Esophagus mucosa (tissue), 1 donor: Measurements from ENCODE around the gene CDKL4. TPM values are rescaled to one million over a fixed set of nuclear protein-coding genes. Genes with fewer than 3 reads are reported as not detected.
A peak's percentile ranks its signal among the peaks of the same experiment; 100 is the strongest.
"Not testable (repeated sequence)": the region's sequence is repeated elsewhere in the genome, so short reads cannot be mapped to it uniquely, and the experiment has no call there.

Experiments
- ATAC-seq: fragments of 200-7000 bp; cut with Tn5 transposase; one replicate; pipeline ENCODE4 v1.9.1; 2020
- total RNA-seq: library from RNA; stranded (reverse); gene quantifications from one replicate; pipeline ENCODE4 v1.2.4, GENCODE V29; 2023
- donor health status: DM: yes; HTN: yes; CAD: no.

CDKL4 gene
- total RNA-seq, 1 donor from 2014 or later: 0.28 TPM

DNA sequence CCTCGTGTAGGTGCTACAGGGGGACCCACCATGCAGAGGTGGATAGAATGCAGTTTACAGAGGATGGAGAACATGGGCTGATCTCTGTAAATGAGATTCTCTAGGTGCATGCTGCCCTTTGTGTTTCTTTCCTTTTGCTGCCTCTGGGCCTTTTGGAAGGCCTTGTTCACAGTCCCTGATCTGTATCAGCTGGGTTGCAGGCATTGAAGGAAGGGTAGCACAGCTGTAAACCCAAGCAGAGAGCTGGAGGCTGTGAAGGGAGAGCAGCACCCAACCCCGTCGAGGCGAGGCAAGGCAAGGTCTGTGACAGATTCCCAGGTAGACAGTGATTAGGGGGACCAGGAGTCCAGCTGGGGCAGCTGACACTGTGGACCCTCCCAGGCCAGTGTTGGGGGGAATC is 66.8 kb downstream of the CDKL4 start:
- no peak for ATAC-seq

DNA sequence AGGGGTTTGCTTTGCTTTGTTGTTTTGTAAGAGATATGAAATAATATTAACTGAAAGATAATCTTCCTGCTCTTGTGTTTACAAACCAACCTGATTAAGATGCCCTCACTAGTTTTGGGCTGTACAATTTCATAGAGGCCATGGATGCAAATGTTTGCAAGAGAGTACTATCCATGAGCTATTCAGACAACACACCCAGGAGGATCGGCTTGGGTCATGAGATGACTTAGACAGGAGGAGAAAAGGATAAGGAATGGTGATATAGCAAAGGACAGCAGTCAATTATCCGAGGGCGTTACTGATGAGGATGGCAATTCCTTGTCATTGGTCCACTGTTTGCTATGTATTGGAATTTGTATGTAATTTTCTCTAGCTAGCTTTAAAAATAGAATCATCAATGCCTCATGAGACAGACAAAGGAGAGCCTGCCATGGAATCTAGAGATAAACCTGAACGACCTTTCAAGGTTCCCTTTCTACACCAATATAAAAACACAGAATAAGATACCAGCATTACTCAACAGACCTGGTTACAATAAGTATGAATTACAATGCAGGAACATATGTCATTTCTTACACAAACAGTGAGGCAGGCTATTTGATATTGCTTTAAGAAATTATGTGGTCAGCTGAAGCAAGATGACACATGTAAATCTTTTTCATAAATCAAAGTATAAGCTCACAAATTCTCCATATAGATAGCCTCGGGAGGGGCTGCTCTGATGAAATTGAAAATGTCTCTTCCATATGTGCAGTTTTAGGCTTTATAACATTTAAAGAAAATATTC is 68.6 kb downstream of the CDKL4 start:
- no peak for ATAC-seq

DNA sequence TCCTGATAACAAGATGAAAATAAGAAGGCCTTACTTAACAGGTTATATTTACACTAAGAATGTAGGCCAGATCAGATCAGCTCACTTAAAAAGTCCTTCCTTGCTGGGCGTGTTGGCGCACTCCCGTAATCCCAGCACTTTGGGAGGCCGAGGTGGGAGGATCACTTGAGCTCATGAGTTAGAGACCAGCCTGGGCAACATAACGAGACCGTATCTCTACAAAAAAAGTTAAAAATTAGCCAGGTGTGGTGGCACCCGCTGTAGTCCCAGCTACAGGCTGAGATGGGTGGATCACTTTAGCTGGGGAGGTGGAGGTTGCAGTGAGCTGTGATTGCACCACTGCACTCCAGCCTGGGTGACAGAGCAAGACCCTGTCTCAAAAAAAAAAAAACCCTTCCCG is 69.7 kb downstream of the CDKL4 start:
- no peak for ATAC-seq

DNA sequence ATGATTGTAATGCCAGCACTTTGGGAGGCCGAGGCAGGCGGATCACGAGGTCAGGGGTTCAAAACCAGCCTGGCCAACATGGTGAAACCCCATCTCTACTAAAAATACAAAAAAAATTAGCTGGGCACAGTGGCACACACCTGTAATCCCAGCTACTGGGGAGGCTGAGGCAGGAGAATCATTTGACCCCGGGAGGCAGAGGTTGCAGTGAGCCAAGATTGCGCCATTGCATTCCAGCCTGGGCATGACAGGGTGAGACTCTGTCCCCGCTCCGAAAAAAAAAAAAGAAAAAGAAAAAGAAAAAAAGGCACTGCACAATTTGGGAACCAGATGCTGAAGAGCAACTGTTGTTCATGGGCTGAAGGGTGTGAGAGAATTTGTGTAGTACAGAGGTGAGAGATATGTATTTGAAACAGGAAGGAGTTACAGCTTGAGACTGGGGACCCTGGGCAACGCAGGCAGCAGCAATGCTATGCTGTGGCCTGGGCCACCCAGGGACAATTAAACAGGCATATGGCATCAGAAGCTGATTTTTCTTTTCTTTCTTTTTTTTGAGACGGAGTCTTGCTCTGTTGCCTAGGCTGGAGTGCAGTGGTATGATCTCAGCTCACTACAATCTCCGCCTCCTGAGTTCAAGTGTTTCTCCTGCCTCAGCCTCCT is 71.6 kb downstream of the CDKL4 start:
- not testable (repeated sequence) for ATAC-seq

DNA sequence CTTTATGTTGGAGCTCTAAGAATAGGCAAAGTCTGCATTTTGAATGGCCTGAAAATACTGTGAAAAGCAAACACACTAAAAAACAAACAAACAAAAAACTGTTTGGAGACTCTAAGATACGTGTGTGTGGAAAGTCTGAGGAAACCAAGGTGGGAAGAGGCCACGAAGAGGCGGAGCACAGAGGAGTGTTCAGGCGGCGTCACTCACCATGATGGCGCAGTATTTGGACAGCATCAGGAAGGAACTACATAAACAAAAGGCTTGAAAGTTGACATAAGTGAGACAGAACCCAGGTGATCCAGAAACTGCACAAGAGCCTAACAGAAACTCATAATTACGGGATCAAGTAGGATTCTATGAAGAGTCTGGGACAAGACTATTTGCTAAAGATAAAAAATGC is 72.1 kb downstream of the CDKL4 start:
- no peak for ATAC-seq

DNA sequence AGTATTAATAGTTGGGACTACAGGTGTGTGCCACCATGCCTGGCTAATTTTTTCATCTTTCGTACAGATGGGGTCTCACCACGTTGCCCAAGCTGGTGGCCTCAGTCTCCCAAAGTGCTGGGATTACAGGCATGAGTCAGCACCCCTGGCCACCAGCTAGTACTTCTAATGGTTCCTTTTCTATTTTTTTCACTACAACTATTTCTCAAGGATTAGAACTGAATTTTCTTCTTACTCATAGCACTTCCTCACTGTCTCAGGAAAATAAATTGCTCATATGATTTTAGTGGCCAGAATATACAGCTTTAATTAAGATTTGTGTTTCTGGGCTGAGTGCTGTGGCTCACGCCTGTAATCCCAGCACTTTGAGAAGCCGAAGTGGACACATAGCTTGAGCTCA is 79.7 kb downstream of the CDKL4 start:
- no peak for ATAC-seq

DNA sequence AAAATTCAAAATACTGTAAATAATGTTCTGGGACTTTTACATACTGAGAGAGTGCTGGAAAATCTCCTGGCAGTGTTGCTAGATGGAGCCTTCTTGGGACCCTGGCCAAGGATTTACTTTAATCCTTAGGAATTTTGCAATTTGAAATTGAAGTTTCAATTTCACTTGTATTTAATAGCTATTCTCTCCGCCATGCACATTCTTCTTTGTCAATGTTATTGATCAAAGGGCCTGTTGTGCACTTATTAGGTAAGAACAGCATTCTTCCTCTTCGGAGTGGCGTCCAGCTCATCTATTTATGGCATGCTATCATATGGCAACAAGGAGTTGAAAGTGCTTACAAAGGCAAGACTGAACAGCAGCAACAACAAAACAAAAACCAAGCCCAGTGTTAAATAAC is 82.8 kb downstream of the CDKL4 start:
- no peak for ATAC-seq

DNA sequence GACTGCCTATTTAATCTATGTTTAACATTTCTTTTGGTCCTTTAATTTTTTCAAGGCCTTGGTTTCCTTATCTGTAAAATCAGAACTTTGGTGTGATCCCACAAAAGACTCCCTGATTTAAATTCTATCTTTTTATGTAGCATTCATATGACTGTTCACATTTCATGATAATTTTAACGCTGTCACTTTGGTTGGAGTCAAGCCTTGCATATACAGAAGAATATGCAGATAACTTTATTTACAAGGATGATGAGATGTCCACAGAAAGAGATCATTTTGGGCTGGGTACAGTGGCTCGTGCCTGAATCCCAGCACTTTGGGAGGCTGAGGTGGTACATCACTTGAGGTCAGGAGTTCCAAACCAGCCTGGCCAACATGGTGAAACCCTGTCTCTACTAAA is 84.5 kb downstream of the CDKL4 start:
- no peak for ATAC-seq

DNA sequence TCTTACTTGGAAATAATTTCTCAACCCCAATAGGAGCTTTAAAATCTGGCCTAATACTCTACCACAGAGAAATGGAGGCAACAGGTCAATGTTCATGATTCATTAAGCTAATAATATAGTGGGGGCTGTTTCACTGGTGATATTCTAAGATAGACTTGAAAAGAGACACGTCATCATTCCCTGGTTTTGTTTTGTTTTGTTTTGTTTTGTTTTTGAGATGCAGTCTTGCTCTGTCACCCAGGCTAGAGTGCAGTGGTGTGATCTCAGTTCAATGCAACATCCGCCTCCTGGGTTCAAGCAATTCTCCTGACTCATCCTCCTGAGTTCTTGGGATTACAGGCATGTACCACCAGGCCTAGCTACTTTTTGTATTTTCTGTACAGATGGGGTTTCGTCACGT is 85.4 kb downstream of the CDKL4 start:
- ATAC-seq: no peak

DNA sequence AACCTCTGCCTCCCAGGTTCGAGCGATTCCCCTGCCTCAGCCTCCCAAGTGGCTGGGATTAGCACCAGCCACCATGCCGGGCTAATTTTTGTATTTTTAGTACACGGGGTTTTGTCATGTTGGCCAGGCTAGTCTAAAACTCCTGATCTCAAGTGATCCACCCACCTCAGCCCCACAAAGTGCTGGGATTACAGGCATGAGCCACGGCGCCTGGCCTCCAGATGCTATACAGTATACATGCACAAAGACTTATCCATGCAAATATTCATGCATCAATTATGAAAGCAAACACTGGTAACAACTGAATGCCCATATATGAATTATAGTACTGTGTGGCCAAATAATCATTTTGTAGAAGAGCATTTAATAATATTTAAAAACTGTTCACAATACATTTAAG is 86.9 kb downstream of the CDKL4 start:
- ATAC-seq: no peak

DNA sequence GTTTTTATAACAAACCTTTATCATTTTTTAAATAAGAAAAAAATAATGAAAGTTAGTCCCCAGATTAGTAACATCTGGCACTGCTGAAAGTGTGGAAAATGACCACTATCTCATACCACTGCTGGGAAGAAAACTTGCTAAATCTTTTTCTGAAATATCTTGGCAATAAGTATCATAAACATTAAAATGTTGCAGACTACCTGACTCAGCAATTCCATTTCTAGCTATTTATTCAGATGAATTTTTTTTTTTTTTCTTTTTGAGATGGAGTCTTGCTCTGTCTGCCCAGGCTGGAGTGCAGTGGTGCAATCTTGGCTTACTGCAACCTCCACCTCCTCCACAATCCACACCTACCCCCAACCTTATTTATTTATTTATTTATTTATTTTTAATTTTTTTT is 87.7 kb downstream of the CDKL4 start:
- ATAC-seq: no peak

DNA sequence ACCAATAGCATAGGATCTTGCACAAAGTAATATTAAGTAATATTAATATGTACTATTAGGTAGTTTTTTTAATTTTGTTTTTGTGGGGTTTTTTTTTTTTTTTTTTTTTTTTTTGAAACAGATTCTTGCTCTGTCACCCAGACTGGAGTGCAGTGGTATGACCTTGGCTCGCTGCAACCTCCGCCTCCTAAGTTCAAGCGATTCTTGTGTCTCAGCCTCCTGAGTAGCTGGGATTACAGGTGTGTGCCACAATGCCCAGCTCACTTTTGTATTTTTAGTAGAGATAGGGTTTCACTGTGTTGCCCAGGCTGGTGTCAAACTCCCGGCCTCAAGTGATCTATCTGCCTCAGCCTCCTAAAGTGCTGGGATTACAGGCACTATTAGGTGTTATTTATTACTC is 88.2 kb downstream of the CDKL4 start:
- ATAC-seq: not testable (repeated sequence)

DNA sequence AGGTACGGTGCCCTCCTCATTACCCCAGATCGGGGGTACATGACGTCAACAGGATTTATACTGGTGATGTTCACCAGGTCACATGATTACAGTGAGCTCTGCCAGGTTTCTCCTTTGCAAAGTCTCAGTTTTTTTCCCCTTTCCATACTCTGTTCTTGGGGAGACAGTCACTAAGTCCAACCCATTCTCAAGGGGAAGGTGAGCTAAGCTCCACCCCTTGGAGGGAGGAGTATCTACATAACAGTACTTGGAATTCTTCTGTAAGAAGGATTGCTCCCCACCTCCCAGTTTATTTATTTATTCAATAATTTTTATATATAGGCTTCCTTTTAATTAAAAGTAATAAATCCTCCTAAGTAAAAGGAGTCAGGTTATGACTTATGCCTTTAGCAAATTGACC is 88.8 kb downstream of the CDKL4 start:
- no peak for ATAC-seq

DNA sequence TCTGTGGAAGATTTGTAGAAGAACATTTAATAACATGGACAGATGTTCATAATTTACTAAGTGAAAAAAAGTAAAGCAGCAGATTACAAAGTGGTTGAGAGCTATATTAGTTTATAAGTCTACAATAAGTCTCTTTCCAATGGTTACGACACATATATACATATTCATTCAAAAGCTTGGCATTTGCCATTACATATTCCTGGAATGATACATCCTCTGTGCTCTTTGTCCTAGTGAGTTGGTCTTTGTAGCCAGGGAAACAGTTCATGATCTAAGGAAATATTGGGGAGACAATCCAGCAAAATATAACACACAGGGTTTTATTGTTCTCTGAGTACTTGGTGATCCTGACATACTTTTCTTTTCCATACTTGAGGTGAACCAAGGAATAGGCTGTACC is 90.5 kb downstream of the CDKL4 start:
- ATAC-seq: no peak

DNA sequence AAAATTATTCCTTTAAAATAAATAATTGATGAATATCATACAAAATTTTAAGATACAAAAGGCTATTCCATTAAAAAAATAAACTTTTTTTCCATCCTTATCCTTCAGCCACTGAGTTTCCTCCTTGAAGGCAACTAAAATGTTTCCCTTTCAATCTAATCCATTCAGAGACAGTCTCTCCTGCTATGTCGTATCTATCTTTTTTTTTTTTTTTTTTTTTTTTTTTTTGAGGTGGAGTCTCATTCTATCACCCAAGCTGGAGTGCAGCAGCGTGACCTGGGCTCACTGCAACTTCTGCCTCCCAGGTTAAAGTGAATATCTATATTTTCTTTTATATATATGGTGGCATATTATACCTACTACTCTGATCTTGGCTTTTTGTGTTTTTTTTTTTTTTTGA is 91.3 kb downstream of the CDKL4 start:
- no peak for ATAC-seq

DNA sequence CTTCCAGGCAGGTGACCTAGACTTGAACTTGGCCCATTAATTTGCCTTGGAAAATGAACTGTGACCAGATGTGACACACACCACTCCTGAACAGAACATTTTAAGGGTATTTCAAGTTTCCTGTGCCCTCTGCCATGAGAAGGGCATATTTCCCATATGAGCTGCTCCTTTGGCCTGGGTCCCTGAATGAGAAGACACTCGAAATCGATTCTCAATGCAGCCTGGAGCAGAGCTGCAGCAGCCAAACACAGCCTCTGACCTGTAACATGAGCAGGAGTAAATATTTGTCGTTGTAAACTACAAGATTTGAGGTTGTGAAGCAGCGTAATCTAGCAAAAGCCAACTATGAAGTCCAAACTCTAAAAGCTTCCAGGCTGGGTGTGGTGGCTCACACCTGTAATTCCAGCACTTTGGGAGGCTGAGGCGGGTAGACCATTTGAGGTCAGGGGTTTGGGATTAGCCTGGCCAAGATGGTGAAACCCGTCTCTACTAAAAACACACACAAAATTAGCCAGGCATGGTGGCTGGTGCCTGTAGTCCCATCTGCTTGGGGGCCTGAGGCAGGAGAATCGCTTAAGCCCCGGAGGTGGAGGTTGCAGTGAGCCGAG is 92.8 kb downstream of the CDKL4 start:
- ATAC-seq: no peak

DNA sequence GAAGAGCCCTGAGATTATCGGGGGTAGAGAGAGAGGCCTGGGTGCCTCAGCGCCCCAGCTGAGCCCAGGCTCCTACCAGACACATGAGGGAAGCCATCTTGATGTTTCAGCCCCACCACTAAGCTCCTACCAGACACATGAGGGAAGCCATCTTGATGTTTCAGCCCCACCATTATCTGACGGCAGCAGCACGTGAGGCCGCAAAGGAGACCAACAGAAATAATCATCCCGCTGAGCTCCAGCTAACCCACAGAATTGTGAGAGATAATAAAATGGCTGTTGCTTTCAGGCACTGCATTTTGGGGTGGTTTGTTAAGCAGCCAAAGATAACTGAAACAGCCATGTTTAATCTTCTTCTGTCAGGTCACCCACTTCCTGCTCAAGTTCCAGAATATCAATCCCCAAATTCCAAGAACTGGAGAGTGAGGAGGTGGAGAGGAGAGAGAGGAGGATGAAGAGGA is 93.6 kb downstream of the CDKL4 start:
- ATAC-seq: no peak

DNA sequence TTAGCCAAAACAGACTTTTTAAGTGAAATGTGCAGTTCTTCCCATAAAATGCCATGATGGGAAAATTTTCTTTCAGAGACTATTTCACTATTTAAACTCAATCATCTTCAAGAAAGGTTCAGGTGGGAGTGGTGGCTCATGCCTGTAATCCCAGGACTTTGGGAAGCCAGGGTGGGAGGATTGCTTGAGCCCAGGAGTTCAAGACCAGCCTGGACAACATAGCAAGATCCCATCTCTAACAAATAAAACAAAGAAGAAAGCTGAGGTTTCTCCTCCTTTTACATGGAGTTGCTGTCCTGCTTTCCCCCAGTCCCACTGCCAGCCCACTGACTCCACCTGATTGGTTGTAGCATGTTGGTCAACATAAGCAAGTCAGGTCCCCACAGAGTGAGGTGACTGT is 97.1 kb downstream of the CDKL4 start:
- ATAC-seq: no peak

DNA sequence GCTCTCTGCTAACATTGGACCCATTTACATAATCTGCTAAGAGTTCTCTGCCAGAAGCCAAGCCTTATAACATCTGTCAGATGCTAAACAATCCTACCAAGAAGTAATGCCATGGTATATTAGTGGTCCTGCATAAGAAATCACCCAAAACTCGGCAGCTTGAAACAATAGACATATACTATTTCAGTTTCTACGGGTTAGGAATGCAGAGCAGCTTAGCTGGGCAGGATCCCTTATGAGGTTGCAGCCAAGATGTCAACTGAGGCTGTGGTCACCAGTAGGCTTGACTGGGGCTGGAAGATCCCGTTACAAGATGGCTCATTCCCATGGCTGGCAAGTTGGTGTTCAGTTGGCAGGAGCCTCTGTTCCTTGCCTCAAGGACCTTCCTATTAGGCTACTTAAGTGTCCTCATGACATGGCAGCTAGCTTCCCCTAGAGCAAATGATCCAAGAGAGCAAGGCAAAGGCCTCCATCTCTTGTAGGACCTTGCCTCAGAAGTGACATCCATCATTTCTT is 97.8 kb downstream of the CDKL4 start:
- ATAC-seq: no peak

DNA sequence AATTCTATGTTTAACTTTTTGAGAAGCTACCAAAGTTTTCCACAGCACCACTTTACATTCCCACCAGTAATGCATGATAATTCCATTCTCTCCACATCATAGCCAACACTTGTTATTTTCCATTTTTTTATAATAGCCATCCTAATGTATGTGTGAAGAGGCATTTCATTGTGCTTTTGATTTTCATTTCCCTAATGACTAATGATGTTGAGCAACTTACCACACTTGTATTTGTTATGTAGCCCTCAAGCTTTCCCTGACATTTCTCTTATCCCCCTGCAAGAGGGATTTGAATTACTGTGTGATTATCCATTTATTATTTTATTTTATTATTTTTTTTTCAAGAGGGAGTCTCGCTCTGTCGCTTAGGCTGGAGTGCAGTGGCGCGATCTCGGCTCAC is 99.4 kb downstream of the CDKL4 start:
- ATAC-seq: no peak

DNA sequence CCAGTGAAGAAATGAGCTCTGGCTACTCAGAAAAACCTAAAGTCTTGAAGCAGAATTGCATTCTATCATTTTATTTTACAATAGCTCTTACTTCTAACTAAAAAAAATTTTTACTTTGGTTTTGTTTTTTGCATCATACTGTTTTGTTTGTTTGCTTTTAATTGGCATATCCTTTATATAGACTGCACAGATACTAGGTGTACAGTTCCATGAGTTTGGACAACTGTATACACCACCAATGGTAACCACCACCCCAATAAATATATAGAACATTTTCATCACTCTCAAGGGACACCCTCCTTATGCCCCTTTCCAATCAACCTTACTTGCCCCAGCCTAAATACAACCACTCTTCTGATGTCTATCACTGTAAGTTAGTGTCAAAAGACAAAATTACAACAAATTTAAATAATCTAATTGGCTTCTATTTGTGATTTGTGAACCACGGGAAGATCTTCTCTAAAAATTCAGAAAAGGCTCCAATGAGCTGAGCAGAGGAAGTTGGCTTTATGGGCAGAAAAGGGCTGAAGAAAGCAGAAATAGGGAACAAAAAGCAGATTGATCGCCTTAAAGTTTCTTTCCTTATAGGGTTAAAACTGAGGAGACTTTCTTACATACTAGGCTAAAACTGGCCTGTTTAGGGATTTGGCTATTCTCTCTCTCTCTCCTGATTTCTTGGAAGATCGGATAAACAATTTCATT is 100.7 kb downstream of the CDKL4 start:
- ATAC-seq: no peak

DNA sequence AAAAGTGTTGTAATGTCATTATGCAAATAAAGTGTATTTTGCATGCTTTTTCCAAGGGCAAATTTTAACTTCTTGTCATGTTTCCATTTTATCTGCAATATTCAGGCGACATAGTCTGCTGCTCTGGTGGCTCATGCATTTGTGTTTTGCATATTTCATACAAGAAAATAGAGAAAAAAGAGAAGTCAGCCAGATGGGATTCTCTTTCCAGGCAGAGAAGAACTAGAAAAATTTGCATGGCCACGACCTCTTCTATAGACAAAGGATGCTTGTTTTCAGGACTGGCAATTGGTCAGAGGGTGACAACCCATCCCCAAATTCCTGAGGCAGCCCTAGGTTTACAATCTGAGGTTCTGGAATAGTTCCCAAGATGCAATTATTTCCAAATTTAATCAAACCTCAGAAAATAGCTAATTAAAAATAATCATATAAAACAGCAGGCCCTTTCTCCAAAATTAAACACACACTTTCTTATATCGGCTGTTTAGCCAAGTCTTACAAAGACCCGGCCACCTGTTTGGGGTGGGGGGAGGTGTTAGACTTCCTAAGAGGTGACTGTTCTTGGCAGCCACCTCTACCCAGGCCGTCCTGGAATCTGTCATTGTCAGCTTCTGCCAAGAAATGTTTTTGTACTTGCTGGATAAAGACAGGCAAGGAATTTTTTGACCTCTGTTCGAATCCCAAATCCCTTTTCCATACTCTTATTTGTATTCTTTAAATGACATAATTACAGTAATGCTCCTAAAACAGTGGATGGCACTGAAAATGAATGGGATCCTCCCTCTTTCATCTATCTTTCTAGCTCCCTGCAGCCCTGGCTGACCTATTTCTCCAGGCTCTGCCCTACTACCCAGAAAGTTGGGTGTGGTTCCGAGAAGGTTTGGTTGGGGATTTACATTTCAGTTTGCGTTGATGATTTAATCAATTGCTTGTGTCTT is 102.2 kb downstream of the CDKL4 start:
- peak; percentile 35 for ATAC-seq
